T-helper 17 cell (primary cell): ENCODE measurements around the gene PCDHA11. TPM values are rescaled to one million over a fixed set of nuclear protein-coding genes. Genes with fewer than 3 reads are reported as not detected.
"Not testable (repeated sequence)": the region's sequence is repeated elsewhere in the genome, so short reads cannot be mapped to it uniquely, and the experiment has no call there.

Source experiments
- ATAC-seq: fragments of 150-1000 bp; cut with Tn5 transposase; 2 replicates; pipeline ENCODE4 v1.10.0; 2021; ENCODE audit warnings: mild to moderate bottlenecking, moderate library complexity
- DNase-seq, 3 donors: peaks; one replicate each; pipeline versions ENCODE4 v3.0.0 to v3.0.0-alpha.2; 2020 to 2021
- H3K9me3 ChIP-seq: one replicate; pipeline ENCODE4 v1.7.0; 2013; ENCODE audit warnings: low read length, mild to moderate bottlenecking; ENCODE audit not compliant: control insufficient read depth, poor library complexity, severe bottlenecking
- H3K27ac Mint-ChIP-seq: one replicate; pipeline ENCODE4 v1.8.0; 2022; ENCODE audit warnings: mild to moderate bottlenecking, moderate library complexity, mixed read lengths
- H3K27me3 Mint-ChIP-seq: one replicate; pipeline ENCODE4 v1.8.0; 2022; ENCODE audit warnings: mixed read lengths
- H3K36me3 Mint-ChIP-seq: one replicate; pipeline ENCODE4 v1.8.0; 2022; ENCODE audit warnings: low read depth, mixed read lengths
- H3K4me1 Mint-ChIP-seq: one replicate; pipeline ENCODE4 v1.8.0; 2022; ENCODE audit warnings: mild to moderate bottlenecking, mixed read lengths
- H3K4me3 Mint-ChIP-seq: one replicate; pipeline ENCODE4 v1.8.0; 2022; ENCODE audit warnings: mild to moderate bottlenecking, moderate library complexity, mixed read lengths
- total RNA-seq, 4 donors: library from RNA in 2 of 4; stranded (reverse) in 2 of 4; gene quantifications; one replicate each; pipeline ENCODE4 v1.2.3 and lab custom pipeline; 2022 to 2026

Gene PCDHA11
- total RNA-seq, 2 donors from 2014 or later: not detected

- H3K36me3 Mint-ChIP-seq: no peaks in the 10 kb centered on the region
- peaks cover 19% of the 10 kb centered on the region for H3K27me3 Mint-ChIP-seq
- DNase-seq (no peak), ATAC-seq (no peak)
- no peaks in the 10 kb centered on the region for H3K4me1 Mint-ChIP-seq
- H3K9me3 ChIP-seq: no peaks in the 10 kb centered on the region
- H3K27ac Mint-ChIP-seq: no peak overlapping the region
- no peak overlapping the region for H3K4me3 Mint-ChIP-seq
These were observed 1.8 kb downstream of the PCDHA11 start for GRCh38 chr5:140870221-140871201.

DNA sequence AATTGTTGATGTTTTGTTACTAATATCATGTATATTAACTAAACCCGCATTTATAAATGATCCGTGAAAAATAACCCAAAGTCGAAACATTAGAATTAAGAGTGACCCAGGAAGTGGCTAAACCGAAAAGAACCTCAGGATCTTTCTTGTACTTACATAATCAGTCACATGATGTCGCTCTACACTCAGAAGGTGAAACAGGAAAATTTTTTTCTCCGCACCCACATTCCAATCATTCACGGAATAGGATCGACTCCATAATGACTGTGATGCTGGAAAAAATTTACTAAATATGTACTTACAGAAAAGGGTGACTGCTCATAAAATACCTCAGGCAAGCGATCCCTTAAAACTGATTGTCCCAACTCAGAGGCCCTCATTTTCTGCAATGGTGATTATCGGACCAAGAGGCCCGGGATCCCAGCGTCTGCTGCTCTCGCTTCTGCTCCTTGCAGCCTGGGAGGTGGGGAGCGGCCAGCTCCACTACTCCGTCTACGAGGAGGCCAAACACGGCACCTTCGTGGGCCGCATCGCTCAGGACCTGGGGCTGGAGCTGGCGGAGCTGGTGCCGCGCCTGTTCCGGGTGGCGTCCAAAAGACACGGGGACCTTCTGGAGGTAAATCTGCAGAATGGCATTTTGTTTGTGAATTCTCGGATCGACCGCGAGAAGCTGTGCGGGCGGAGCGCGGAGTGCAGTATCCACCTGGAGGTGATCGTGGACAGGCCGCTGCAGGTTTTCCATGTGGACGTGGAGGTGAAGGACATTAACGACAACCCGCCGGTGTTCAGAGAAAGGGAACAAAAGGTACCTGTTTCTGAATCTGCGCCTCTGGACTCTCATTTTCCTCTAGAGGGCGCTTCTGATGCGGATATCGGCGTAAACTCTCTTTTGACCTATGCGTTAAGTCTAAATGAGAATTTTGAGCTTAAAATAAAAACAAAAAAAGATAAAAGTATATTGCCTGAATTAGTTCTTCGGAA, 6.6 kb downstream of the PCDHA11 start, which contains the start of gene PCDHA12:
Gene PCDHA12, plus strand, starts transcription at position 224 of the 981 bp plus-strand sequence. Its CDS starts 165 bp downstream, at position 389.
- DNase-seq (no peak), ATAC-seq (no peak)
- Mint-ChIP-seq H3K27me3 (peaks cover 16% of the 10 kb centered on the region), H3K4me1 (no peaks in the 10 kb centered on the region), H3K27ac (no peak within 1 kb of the TSS), H3K4me3 (no peak within 1 kb of the TSS), H3K36me3 (no peaks in the 10 kb centered on the region)
- no peaks in the 10 kb centered on the region for H3K9me3 ChIP-seq

DNA sequence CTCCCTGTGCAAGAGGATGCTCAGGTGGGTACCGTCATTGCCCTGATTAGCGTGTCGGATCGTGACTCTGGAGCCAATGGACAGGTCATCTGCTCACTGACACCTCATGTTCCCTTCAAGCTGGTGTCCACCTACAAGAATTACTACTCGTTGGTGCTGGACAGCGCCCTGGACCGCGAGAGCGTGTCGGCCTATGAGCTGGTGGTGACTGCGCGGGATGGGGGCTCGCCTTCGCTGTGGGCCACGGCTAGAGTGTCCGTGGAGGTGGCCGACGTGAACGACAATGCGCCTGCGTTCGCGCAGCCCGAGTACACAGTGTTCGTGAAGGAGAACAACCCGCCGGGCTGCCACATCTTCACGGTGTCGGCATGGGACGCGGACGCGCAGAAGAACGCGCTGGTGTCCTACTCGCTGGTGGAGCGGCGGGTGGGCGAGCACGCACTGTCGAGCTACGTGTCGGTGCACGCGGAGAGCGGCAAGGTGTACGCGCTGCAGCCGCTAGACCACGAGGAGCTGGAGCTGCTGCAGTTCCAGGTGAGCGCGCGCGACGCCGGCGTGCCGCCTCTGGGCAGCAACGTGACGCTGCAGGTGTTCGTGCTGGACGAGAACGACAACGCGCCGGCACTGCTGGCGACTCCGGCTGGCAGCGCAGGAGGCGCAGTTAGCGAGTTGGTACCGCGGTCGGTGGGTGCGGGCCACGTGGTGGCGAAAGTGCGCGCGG, 7.9 kb downstream of the PCDHA11 start:
- DNase-seq, H3K4me3 Mint-ChIP-seq, H3K4me1 Mint-ChIP-seq, H3K36me3 Mint-ChIP-seq, ATAC-seq, H3K9me3 ChIP-seq, H3K27ac Mint-ChIP-seq: not testable (repeated sequence)
- H3K27me3 Mint-ChIP-seq: peaks cover 14% of the 10 kb centered on the region

- H3K9me3 ChIP-seq: peaks cover 4% of the 10 kb centered on the region
- DNase-seq (no peak), ATAC-seq (no peak)
- H3K4me3 Mint-ChIP-seq: no peak overlapping the region
- no peak overlapping the region for H3K27ac Mint-ChIP-seq
- no peaks in the 10 kb centered on the region for H3K4me1 Mint-ChIP-seq
- peaks cover 11% of the 10 kb centered on the region for H3K27me3 Mint-ChIP-seq
- no peaks in the 10 kb centered on the region for H3K36me3 Mint-ChIP-seq
These were observed 8.5 kb downstream of the PCDHA11 start for GRCh38 chr5:140877262-140877581.

DNA sequence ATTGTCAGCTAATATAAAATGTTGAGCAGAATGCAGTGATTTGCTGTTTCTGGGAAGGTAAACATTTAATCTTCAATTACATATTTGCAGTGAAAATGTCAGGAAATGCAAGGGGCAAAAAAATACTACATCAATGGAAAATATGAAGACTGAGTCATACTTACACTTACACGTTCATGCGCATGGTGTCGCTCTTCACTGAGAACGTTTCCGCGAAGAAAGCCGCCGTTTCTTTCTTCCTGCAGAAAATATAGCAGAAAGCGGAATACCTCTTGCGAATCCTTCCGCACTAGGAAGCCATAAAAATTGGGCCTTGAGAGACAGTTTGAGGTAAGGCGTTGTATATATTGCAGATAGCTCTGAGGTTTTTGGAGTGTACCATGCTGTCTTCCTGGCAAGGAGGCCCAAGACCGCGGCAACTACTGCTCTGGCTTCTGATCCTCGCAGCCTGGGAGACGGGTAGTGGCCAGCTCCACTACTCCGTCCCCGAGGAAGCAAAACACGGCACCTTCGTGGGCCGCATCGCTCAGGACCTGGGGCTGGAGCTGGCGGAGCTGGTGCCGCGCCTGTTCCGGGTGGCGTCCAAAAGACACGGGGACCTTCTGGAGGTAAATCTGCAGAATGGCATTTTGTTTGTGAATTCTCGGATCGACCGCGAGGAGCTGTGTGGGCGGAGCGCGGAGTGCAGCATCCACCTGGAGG, 13.3 kb downstream of the PCDHA11 start, which contains the start of gene PCDHA13:
Gene PCDHA13, plus strand, starts transcription at position 236 of the 702 bp plus-strand sequence. Its CDS starts 145 bp downstream, at position 381.
- no peaks in the 10 kb centered on the region for H3K36me3 Mint-ChIP-seq
- DNase-seq (no peak), ATAC-seq (no peak)
- peaks cover 6% of the 10 kb centered on the region for H3K27me3 Mint-ChIP-seq
- H3K4me1 Mint-ChIP-seq: no peaks in the 10 kb centered on the region
- no peak within 1 kb of the TSS for H3K4me3 Mint-ChIP-seq
- peaks cover 4% of the 10 kb centered on the region for H3K9me3 ChIP-seq
- H3K27ac Mint-ChIP-seq: no peak within 1 kb of the TSS

DNA sequence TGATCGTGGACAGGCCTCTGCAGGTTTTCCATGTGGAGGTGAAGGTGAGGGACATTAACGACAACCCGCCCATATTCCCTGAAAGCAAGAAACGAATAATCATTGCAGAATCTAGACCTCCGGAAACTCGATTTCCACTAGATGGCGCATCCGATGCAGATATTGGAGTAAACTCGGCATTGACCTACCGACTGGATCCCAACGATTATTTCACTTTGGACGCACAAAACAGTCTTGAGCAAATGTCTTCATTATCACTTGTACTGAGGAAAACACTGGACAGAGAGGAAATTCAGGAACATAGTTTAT, 13.8 kb downstream of the PCDHA11 start:
- no peaks in the 10 kb centered on the region for H3K36me3 Mint-ChIP-seq
- peaks cover 6% of the 10 kb centered on the region for H3K27me3 Mint-ChIP-seq
- H3K27ac Mint-ChIP-seq: no peak overlapping the region
- DNase-seq (no peak), ATAC-seq (no peak)
- no peaks in the 10 kb centered on the region for H3K4me1 Mint-ChIP-seq
- H3K9me3 ChIP-seq: peaks cover 4% of the 10 kb centered on the region
- H3K4me3 Mint-ChIP-seq: no peak overlapping the region

GRCh38 chr5:140883373-140883772, 14.6 kb downstream of the PCDHA11 start:
- DNase-seq (no peak), ATAC-seq (no peak)
- no peak overlapping the region for H3K27ac Mint-ChIP-seq
- H3K4me1 Mint-ChIP-seq: no peaks in the 10 kb centered on the region
- no peak overlapping the region for H3K4me3 Mint-ChIP-seq
- H3K27me3 Mint-ChIP-seq: peaks cover 6% of the 10 kb centered on the region
- H3K36me3 Mint-ChIP-seq: no peaks in the 10 kb centered on the region
- peaks cover 4% of the 10 kb centered on the region for H3K9me3 ChIP-seq

GRCh38 chr5:140883927-140884697, 15.4 kb downstream of the PCDHA11 start:
- DNase-seq: no peak
- Mint-ChIP-seq H3K4me1 (no peaks in the 10 kb centered on the region), H3K36me3 (no peaks in the 10 kb centered on the region), H3K4me3 (no peak overlapping the region), H3K27ac (no peak overlapping the region), H3K27me3 (peaks cover 6% of the 10 kb centered on the region)
- no peak for ATAC-seq
- peaks cover 4% of the 10 kb centered on the region for H3K9me3 ChIP-seq

DNA sequence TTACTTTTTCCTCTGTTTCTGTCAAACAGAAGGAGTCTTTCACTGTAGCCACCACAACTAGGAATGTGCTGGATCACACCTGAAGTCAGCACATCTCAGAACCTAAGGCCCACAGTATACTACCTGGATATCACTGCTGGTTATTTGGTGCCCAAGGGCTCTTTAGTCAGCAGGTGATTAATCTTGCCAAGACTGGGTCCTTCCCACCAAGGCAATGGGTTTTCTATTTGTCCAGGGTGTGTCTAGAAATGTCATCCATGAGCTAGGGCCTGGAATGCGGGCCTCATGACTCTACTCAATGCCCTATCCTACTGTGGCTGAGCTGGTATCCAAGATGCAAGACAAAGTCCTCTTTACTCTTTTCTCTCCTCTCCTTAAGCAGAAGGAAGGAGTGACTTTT, 47.6 kb downstream of the PCDHA11 start:
- ATAC-seq: no peak
- H3K27ac Mint-ChIP-seq: no peak overlapping the region
- H3K36me3 Mint-ChIP-seq: no peaks in the 10 kb centered on the region
- DNase-seq: no peak
- H3K4me3 Mint-ChIP-seq: no peak overlapping the region
- no peaks in the 10 kb centered on the region for H3K9me3 ChIP-seq
- peaks cover 6% of the 10 kb centered on the region for H3K27me3 Mint-ChIP-seq
- H3K4me1 Mint-ChIP-seq: no peaks in the 10 kb centered on the region
